HG03520 (cell line): ENCODE measurements around the gene SWAP70.
"Not testable (repeated sequence)": the region's sequence is repeated elsewhere in the genome, so short reads cannot be mapped to it uniquely, and the experiment has no call there.

Experiments used
- ATAC-seq: cut with Tn5 transposase; IDR thresholded peaks from one replicate; pipeline ENCODE4 v1.9.1; 2021; ENCODE audit warnings: mild to moderate bottlenecking, moderate library complexity; ENCODE audit not compliant: unreplicated experiment

Gene SWAP70

GRCh38 chr11:9663699-9664275, at the start of gene SWAP70:
SWAP70 (plus strand) TSS chr11:9664077; CDS start chr11:9664180, 103 bp downstream.
- peak; percentile 74 for ATAC-seq

GRCh38 chr11:9615031-9615451, 48.8 kb upstream of the SWAP70 start:
- peak; percentile 52 for ATAC-seq

GRCh38 chr11:9616042-9616675, 47.7 kb upstream of the SWAP70 start:
- ATAC-seq = no peak

DNA sequence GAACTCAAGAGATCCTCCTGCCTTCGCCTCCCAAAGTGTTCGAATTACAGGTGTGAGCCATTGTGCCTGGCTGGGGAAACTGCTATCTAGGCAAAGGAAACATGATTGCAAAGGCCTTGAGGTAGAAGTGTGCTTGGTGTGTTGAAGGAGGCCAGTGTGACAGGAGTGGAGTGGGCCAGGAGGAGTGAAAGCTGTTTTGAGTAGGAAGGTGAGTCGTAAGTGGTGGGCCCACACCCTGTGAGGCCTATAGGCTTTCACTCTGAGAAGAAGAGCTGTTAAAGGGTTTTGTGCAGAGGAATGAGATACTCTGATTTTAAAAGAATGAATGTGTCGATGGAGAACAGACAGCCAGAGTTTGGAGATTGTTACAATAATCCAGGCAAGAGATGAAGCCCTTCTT, 47.0 kb upstream of the SWAP70 start:
- no peak for ATAC-seq

GRCh38 chr11:9617940-9618339, 45.9 kb upstream of the SWAP70 start:
- ATAC-seq = no peak

GRCh38 chr11:9619004-9619403, 44.9 kb upstream of the SWAP70 start:
- ATAC-seq = no peak

DNA sequence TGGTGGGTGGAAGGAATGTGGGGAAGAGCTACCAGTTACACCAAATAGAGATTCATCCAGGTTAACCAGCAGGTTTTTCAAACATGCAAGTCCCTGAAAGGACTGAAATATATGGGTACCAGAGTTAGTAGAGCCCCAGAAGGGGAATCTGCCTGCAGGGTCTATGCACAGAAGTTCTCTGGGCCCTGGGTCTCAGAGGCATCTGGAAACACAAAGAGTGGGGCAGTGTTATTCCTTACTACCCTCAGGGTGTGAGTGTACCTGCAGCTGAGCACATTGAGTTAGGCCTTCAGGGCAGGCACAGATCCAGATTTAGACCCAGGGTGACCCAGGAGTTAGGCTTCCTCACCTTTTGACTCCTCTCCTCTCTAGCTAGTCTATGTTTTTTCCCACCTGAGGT, 43.9 kb upstream of the SWAP70 start:
- ATAC-seq = no peak

DNA sequence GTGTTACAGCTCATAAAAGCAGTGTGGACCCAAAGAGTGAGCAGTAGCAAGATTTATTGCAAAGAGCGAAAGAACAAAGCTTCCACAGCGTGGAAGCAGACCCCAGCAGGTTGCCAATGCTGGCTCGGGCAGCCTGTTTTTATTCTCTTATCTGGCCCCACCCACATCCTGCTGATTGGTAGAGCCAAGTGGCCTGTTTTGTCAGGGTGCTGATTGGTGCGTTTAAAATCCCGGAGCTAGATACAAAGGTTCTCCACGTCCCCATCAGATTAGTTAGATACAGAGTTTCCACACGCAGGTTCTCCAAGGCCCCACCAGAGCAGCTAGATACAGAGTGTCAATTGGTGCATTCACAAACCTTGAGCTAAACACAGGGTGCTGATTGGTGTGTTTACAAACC, 41.5 kb upstream of the SWAP70 start:
- not testable (repeated sequence) for ATAC-seq

DNA sequence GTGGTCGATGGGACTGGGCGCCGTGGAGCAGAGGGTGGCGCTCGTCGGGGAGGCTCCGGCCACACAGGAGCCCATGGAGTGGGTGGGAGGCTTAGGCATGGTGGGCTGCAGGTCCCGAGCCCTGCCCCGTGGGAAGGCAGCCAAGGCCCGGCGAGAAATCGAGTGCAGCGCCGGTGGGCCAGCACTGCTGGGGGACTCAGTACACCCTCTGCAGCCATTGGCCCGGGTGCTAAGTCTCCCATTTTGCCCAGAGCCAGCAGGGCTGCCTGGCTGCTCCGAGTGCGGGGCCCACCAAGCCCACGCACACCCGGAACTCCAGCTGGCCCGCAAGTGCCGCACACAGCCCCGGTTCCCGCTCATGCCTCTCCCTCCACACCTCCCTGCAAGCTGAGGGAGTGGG, 40.8 kb upstream of the SWAP70 start:
- ATAC-seq = not testable (repeated sequence)

- ATAC-seq = no peak
Observed at GRCh38 chr11:9624448-9624847, 39.4 kb upstream of the SWAP70 start.

DNA sequence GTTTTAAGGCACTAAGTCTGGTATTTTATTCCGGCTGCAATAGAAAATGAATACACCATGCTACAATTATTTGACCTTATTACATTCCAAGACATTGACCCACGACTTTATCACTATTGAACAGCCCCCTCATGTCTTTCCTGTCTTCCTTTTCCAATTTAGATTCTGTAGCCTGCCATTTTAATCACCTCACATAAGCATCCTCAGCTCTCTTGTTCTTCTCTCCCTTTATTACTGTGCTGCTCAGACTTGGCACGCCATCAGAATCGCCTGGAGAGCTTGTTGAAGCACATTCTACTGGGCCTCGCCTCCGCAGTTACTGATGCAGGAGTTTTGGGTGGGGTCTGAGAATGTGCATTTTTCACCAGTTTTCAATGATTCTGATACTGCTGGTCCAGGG, 38.7 kb upstream of the SWAP70 start:
- ATAC-seq = no peak

- ATAC-seq = no peak
Observed at GRCh38 chr11:9625728-9626127, 38.1 kb upstream of the SWAP70 start.

GRCh38 chr11:9626496-9627394, 37.1 kb upstream of the SWAP70 start:
- ATAC-seq = no peak

DNA sequence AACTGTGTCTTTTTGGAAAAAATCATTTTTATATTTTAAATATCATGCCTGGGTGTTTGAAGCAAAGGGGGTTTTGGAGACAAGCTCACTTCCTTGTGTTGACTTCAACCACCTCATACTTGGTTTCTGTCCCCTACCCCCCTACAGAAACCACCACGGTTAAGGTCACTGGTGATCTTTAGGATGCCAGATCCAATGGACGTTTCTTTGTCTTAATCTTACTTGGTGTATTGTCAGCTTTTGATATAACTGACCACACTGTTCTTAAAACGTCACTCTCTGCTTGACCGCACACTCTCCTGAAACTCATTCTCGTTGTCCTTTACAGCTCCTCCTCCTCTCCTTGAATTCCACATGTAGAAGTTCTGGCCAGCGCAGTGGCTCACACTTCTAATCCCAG, 34.8 kb upstream of the SWAP70 start:
- no peak for ATAC-seq

DNA sequence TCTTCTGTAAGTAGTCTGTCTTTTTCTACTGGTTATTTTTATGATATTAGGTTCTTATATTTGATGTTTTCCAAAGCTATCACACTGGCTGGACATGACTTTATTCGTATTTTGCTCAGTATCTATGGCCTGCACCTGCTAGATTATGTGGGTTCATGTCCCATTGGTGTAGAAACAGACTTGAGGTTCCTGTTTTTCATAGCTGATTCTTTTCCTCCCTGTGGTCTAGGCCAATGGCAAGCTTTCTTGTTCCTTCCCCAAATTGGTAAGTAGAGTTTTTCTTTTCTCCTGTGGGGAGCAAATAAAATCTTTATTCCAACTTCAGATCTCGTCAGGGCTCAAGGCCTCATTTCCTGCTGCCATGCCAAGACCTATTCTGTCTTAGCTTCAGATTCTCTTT, 30.2 kb upstream of the SWAP70 start:
- no peak for ATAC-seq

DNA sequence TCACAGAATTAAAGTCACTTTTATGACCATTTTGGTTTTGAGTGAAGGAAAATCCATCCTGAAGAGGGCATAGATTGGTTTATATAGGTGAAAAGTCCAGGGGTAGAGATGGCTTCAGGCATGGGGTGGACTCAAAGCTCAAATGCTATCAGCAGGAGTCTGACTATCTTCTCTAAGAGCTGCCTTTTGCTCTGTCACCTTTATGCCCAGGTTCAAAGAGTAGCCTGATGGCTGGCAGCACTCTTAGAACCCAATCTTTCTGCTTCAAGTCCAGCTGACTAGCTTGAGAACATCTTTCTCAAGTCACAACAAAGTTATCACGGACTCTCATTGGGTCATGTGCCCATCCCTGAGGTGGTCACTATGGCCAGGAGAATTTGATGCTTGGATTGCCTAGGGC, 27.2 kb upstream of the SWAP70 start:
- ATAC-seq = no peak

DNA sequence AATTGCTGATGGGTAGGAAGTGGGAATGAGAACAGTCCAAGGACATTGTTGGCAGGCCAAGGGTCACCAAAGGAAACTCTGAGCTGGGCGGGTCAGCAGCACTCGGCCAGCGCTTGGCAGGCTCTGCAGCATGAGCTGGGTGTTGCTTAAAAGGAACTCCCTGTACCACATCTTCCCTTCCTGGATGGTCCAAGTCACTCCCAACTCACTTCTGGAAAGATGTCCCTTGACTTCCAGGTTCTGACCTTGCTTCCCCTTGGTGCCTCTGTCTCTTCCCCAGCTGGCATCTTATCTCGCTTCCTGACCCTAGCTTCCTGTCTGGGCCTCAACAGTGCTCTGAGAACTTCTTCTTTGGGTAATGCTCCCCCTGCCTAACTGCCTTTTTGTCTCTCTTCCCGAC, 24.8 kb upstream of the SWAP70 start:
- no peak for ATAC-seq

- ATAC-seq = no peak
Observed at GRCh38 chr11:9639985-9640384, 23.9 kb upstream of the SWAP70 start.

GRCh38 chr11:9642894-9643293, 21.0 kb upstream of the SWAP70 start:
- ATAC-seq = no peak

DNA sequence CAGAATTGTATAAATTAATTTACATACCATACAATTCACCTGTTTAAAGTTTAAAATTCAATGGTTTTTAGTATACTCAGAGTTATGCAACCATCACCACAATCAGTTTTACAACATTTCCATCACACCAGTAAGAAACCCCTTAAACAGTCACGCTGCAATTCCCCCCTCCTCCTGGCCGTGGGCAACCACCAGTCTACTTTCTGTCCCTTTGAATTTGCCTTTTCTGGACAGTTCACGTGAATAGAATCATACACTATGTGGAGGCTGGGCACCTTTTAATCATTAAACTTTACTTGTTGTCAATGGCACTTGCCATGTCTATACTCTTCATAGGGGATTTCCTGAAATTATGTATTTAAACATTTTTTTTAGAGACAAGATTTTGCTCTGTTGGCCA, 20.1 kb upstream of the SWAP70 start:
- ATAC-seq = no peak

DNA sequence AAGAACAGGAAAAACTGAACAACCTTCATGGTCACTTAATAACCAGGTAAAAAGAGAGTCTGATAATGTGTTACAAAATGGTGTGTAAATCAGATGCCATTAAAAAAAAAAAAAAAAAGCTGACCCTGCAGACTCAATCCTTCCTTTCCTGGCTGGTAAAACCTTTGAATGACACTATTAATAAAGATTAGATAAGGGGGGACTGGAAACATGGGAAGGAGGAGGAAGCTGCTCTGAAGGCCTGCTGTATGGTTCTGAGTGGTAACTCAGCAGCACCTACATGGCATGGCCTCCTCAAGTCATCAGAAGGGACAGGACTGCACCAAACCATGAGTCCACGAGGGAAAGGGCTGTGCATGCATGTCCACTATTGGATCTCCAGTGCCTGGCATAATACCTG, 18.0 kb upstream of the SWAP70 start:
- no peak for ATAC-seq

DNA sequence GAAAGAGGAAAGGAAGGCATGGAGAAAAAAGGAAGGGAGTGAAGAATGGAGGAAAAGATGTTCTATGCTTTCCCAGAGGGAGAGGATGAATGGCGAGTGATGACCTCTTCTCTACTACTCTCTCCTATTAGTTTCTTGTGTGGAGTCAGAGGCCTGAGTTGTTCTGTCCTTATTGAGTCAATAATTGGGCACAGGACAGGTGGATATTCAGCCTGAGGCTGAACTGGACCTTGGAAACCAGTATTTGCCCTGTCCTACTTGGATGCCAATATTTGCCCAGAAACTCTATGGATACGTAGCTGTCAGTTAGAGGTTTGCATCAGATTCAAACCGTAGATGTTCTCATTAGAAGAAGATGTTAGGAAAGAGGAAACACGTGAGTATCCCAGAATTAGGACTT, 17.6 kb upstream of the SWAP70 start:
- ATAC-seq = no peak
